Measurements from ENCODE around the gene OTOP3.

OTOP3 gene

DNA sequence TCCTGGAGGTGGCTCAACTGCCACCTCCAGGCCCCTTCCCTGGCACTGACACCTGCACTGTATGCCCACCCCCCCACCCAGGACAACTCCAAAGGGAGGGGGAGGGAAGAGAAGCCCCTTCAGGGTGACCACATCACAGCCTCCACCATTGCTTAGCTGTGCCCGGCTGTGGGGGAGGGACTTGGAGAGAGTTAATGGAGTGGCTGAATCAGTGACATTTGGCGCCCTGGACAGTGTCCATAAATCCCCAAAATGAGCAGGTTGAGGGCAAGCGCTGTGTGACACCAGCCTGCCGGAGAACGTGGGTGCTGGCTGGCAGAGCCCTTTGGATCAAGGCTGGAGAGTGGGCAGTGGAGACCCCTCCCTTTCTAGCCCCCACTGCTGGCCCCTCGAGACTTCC lies 13.5 kb upstream of the OTOP3 start:
- no peak for DNase-seq (ENCODE audit: low read depth)
- H3K4me3 ChIP-seq (ENCODE audit: control insufficient read depth, low read depth, low read length): no peak overlapping the region
- TF ChIP-seq, protein P1, sequence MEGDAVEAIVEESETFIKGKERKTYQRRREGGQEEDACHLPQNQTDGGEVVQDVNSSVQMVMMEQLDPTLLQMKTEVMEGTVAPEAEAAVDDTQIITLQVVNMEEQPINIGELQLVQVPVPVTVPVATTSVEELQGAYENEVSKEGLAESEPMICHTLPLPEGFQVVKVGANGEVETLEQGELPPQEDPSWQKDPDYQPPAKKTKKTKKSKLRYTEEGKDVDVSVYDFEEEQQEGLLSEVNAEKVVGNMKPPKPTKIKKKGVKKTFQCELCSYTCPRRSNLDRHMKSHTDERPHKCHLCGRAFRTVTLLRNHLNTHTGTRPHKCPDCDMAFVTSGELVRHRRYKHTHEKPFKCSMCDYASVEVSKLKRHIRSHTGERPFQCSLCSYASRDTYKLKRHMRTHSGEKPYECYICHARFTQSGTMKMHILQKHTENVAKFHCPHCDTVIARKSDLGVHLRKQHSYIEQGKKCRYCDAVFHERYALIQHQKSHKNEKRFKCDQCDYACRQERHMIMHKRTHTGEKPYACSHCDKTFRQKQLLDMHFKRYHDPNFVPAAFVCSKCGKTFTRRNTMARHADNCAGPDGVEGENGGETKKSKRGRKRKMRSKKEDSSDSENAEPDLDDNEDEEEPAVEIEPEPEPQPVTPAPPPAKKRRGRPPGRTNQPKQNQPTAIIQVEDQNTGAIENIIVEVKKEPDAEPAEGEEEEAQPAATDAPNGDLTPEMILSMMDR (IDR thresholded peaks at IDR 0.05; ENCODE audit: control insufficient read depth, insufficient read depth, low read depth, low read length, missing control alignments): no peak

- no peak for DNase-seq (ENCODE audit: low read depth)
- TF ChIP-seq, protein P1 (IDR thresholded peaks at IDR 0.05; ENCODE audit: control insufficient read depth, insufficient read depth, low read depth, low read length, missing control alignments): no peak
- no peak within 1 kb of the TSS for H3K4me3 ChIP-seq (ENCODE audit: control insufficient read depth, low read depth, low read length)
Observed at GRCh38 chr17:74922694-74923537, 12.8 kb upstream of the OTOP3 start, which contains the start of gene USH1G. Gene USH1G (minus strand): TSS chr17:74923255. CDS start chr17:74923073, 182 bp downstream.

GRCh38 chr17:74923538-74924249 lies 12.0 kb upstream of the OTOP3 start:
- TF ChIP-seq, protein P1 (IDR thresholded peaks at IDR 0.05; ENCODE audit: control insufficient read depth, insufficient read depth, low read depth, low read length, missing control alignments): peak; percentile 52
- H3K4me3 ChIP-seq (ENCODE audit: control insufficient read depth, low read depth, low read length): no peak overlapping the region
- no peak for DNase-seq (ENCODE audit: low read depth)

- no peak for DNase-seq (ENCODE audit: low read depth)
- TF ChIP-seq, protein P1 (IDR thresholded peaks at IDR 0.05; ENCODE audit: control insufficient read depth, insufficient read depth, low read depth, low read length, missing control alignments): no peak
- no peak within 1 kb of the TSS for H3K4me3 ChIP-seq (ENCODE audit: control insufficient read depth, low read depth, low read length)
Observed at GRCh38 chr17:74924250-74924948, 11.3 kb upstream of the OTOP3 start, which contains the start of gene OTOP2. Gene OTOP2 (plus strand): TSS chr17:74924273. CDS start chr17:74924633, 360 bp downstream.

GRCh38 chr17:74925242-74925641 lies 10.5 kb upstream of the OTOP3 start:
- TF ChIP-seq, protein P1 (IDR thresholded peaks at IDR 0.05; ENCODE audit: control insufficient read depth, insufficient read depth, low read depth, low read length, missing control alignments): no peak
- DNase-seq (ENCODE audit: low read depth): no peak
- H3K4me3 ChIP-seq (ENCODE audit: control insufficient read depth, low read depth, low read length): no peak overlapping the region

DNA sequence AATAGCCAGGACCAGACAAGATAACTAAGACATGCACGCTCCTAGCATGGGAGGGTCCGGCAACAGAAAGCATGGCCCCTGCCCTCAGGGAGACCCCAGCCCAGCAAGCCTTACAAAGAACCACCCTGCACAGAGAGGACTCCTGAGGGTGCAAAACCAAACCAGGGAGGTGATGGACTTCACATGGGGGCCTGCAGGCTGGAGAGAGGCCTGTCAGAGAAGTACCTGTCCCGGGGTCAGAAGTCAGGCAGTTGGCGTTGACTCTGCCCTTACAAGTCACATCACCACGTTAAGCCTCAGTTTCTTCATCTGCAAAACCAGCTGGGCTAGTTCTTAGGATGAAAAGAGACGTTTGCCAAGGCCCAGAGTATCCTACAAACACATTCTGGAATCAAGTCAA lies 6.9 kb upstream of the OTOP3 start:
- TF ChIP-seq, protein P1 (IDR thresholded peaks at IDR 0.05; ENCODE audit: control insufficient read depth, insufficient read depth, low read depth, low read length, missing control alignments): no peak
- DNase-seq (ENCODE audit: low read depth): no peak
- H3K4me3 ChIP-seq (ENCODE audit: control insufficient read depth, low read depth, low read length): no peak overlapping the region
